ENCODE results near the gene CTDSP2.

DNA sequence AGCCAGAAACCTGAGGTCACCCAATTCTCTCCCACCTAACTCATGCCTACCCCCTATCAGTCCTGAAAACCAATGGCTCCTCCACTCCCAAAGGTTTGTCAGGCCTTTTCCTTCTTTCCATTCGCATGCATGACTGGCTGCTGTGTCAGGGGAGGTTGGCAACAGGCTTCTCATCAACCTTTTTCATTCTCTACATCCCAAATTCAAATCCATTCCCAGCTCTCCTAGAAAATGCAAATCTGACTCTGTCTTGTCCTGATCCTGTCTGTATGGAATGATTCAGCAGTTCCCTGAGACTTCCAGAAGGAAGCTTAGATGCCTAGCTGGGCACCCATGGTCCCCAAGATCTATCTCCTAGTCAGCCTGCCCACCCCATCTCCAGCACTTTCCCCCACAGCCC lies 5.0 kb upstream of the CTDSP2 start:
- TF ChIP-seq POLR2AphosphoS5 (IDR thresholded peaks at IDR 0.05; ENCODE audit: low read length) (no peak), EZH2 (IDR thresholded peaks at IDR 0.05; ENCODE audit: borderline replicate concordance, control insufficient read depth, low read depth, low read length) (no peak), POLR2A (IDR thresholded peaks at IDR 0.05; ENCODE audit: low read depth, low read length) (no peak), TAF1 (IDR thresholded peaks at IDR 0.05; ENCODE audit: borderline replicate concordance, low read depth, low read length) (no peak), NRF1 (conservative IDR thresholded peaks at IDR 0.05; ENCODE audit: low read depth, low read length) (no peak), EGR1 (IDR thresholded peaks at IDR 0.05; ENCODE audit: borderline replicate concordance in 1 of 2, low read depth in 2 of 2, low read length in 2 of 2) (no peak), USF2 (IDR thresholded peaks at IDR 0.05; ENCODE audit: borderline replicate concordance, low read depth, low read length) (no peak), GABPA (IDR thresholded peaks at IDR 0.05; ENCODE audit: low read depth) (no peak), EP300 (IDR thresholded peaks at IDR 0.05; ENCODE audit: borderline replicate concordance in 1 of 2, control insufficient read depth in 1 of 2, low read depth in 2 of 2, low read length in 2 of 2) (no peak), NFXL1 (IDR thresholded peaks at IDR 0.05; ENCODE audit: borderline replicate concordance) (no peak), ZSCAN29 (IDR thresholded peaks at IDR 0.05) (no peak)
- TF ChIP-seq, protein P1, sequence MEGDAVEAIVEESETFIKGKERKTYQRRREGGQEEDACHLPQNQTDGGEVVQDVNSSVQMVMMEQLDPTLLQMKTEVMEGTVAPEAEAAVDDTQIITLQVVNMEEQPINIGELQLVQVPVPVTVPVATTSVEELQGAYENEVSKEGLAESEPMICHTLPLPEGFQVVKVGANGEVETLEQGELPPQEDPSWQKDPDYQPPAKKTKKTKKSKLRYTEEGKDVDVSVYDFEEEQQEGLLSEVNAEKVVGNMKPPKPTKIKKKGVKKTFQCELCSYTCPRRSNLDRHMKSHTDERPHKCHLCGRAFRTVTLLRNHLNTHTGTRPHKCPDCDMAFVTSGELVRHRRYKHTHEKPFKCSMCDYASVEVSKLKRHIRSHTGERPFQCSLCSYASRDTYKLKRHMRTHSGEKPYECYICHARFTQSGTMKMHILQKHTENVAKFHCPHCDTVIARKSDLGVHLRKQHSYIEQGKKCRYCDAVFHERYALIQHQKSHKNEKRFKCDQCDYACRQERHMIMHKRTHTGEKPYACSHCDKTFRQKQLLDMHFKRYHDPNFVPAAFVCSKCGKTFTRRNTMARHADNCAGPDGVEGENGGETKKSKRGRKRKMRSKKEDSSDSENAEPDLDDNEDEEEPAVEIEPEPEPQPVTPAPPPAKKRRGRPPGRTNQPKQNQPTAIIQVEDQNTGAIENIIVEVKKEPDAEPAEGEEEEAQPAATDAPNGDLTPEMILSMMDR (IDR thresholded peaks at IDR 0.05 in 2 of 3, conservative IDR thresholded peaks at IDR 0.05 in 1 of 3; ENCODE audit: control insufficient read depth in 2 of 3, extremely low read depth in 1 of 3, insufficient read depth in 1 of 3, low read depth in 3 of 3, low read length in 3 of 3), result no peak
